Testis (tissue), 3 donors: ENCODE measurements around the gene SKAP1. TPM values are rescaled to one million over a fixed set of nuclear protein-coding genes. Genes with fewer than 3 reads are reported as not detected.
"Not testable (repeated sequence)": the region's sequence is repeated elsewhere in the genome, so short reads cannot be mapped to it uniquely, and the experiment has no call there.

Experiments
- DNase-seq: peaks from one replicate; pipeline ENCODE4 v3.0.0-alpha.2; 2019
- H3K27ac ChIP-seq, 2 donors: fragments of 200-600 bp; sonication (generic); one replicate each; pipeline ENCODE4 v1.5.1; 2019
- H3K27me3 ChIP-seq: fragments of 200-600 bp; sonication (generic); one replicate; pipeline ENCODE4 v1.5.1; 2019
- H3K36me3 ChIP-seq: fragments of 200-600 bp; sonication (generic); one replicate; pipeline ENCODE4 v1.5.1; 2017; ENCODE audit warnings: low read depth; ENCODE audit errors: missing control alignments
- H3K4me1 ChIP-seq: fragments of 200-600 bp; sonication (generic); one replicate; pipeline ENCODE4 v1.5.1; 2019
- H3K4me3 ChIP-seq, 2 donors: fragments of 200-600 bp; sonication (generic); one replicate each; pipeline ENCODE4 v1.5.1; 2017 to 2019
- H3K9me3 ChIP-seq: fragments of 200-600 bp; sonication (generic); one replicate; pipeline ENCODE4 v1.5.1; 2017
- POLR2A ChIP-seq: fragments of 450-650 bp; IDR thresholded peaks from one replicate; pipeline ENCODE4 v1.6.1; 2017; ENCODE audit warnings: antibody characterized with exemption, mild to moderate bottlenecking, moderate library complexity
- WGBS, 2 donors: methylation state at CpG; one replicate each; pipeline ENCODE4 v1.1.5; 2018; 5-methylcytosine and 5-hydroxymethylcytosine counted together
- intact Hi-C: fragments of 100-400 bp; cut with DNase I; formaldehyde crosslinking; loops from one replicate; pipeline ENCODE4 v1.15.1; 2023; ENCODE audit warnings: low total_unique reads
- polyA plus RNA-seq: library from polyadenylated mRNA; stranded (reverse); fragments of 350-450 nt; fragmentation: Illumina TruSeq; extraction: RNeasy Lipid Tissue Mini Kit (QIAGEN cat#74804); gene quantifications from one replicate; pipeline ENCODE4 v1.2.3, GENCODE V29; 2014; ENCODE audit warnings: low read depth, low replicate concordance; ENCODE audit not compliant: insufficient read depth
- total RNA-seq, 2 donors: library from RNA; depleted of rRNA; stranded (reverse); fragments of >200 nt; gene quantifications; one replicate each; pipeline ENCODE4 v1.2.3, GENCODE V29; 2016
- TF ChIP-seq, protein P1 (sequence below), 3 experiments: fragments of 450-650 bp in 2 of 3; fragments of 200-600 bp in 1 of 3; sonication (generic) in 1 of 3; IDR thresholded peaks; one replicate each; pipeline ENCODE4 v1.5.1; 2016 to 2019; ENCODE audit warnings: antibody characterized with exemption in 3 of 3, mild to moderate bottlenecking in 2 of 3, moderate library complexity in 1 of 3

SKAP1 gene
- total and polyA plus RNA-seq, 3 donors from 2014 or later = 9.0 to 34.1 (median 16.9) TPM

DNA sequence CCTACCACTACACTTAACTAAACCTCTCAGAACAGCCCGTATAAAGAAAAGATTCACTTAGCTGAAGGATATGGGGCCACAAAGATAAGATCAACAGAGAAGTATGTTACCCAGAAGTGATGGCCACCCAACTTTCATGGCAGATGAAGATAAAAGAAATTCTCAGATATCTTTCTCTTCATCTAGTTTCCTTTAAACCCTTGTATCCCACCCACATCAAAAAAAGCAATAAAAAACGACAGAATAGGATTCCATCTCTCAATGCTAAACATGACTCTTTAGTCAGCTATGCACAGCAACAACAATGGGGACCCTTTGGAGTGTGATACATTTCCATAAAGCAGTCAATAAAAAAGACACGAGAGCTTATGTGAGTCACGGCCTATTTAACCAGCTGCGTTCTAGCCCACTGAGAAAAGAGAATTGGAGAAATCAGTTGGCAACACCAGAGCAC lies 235.9 kb downstream of the SKAP1 start:
- intact Hi-C loops = no loop called here
- no peak for DNase-seq
- WGBS, 2 donors = 57 to 75% methylated on average over 5 of the region's 5 CpGs
- TF ChIP-seq, protein P1, sequence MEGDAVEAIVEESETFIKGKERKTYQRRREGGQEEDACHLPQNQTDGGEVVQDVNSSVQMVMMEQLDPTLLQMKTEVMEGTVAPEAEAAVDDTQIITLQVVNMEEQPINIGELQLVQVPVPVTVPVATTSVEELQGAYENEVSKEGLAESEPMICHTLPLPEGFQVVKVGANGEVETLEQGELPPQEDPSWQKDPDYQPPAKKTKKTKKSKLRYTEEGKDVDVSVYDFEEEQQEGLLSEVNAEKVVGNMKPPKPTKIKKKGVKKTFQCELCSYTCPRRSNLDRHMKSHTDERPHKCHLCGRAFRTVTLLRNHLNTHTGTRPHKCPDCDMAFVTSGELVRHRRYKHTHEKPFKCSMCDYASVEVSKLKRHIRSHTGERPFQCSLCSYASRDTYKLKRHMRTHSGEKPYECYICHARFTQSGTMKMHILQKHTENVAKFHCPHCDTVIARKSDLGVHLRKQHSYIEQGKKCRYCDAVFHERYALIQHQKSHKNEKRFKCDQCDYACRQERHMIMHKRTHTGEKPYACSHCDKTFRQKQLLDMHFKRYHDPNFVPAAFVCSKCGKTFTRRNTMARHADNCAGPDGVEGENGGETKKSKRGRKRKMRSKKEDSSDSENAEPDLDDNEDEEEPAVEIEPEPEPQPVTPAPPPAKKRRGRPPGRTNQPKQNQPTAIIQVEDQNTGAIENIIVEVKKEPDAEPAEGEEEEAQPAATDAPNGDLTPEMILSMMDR (IDR thresholded peaks at IDR 0.05) = no peak
- no peak for TF ChIP-seq POLR2A
- no peaks in the 10 kb centered on the region for H3K36me3 ChIP-seq
- H3K4me1 ChIP-seq = no peaks in the 10 kb centered on the region
- no peaks in the 10 kb centered on the region for H3K9me3 ChIP-seq
- H3K27me3 ChIP-seq = no peaks in the 10 kb centered on the region
- no peak overlapping the region for H3K4me3 ChIP-seq
- no peak overlapping the region for H3K27ac ChIP-seq

DNA sequence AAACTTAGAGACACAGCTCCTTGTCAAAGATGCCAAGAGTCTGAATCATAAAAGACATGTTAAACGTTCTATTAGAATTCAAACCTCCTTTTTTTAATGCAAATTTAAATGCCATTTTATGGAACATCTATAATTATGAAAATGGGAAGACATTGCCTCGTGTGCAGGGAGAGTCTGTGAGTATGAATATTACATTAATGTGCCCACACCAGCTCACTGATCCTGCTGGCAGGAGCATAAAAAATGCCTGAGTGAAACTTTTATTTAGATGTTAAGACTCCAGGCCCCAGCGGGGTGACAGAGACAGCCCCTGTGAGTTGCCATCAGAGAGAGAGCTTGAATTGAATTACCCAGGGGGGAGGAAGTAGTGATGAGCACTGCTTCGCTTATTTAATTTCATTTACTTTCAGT lies 237.7 kb downstream of the SKAP1 start:
- no peaks in the 10 kb centered on the region for H3K4me1 ChIP-seq
- no peak for DNase-seq
- H3K9me3 ChIP-seq = no peaks in the 10 kb centered on the region
- intact Hi-C loops = no loop called here
- no peaks in the 10 kb centered on the region for H3K36me3 ChIP-seq
- no peak overlapping the region for H3K27ac ChIP-seq
- TF ChIP-seq, protein P1 (IDR thresholded peaks at IDR 0.05) = no peak
- no peak for TF ChIP-seq POLR2A
- WGBS, 2 donors = 62 to 76% methylated on average over 4 of the region's 4 CpGs
- H3K4me3 ChIP-seq = no peak overlapping the region
- H3K27me3 ChIP-seq = no peaks in the 10 kb centered on the region

DNA sequence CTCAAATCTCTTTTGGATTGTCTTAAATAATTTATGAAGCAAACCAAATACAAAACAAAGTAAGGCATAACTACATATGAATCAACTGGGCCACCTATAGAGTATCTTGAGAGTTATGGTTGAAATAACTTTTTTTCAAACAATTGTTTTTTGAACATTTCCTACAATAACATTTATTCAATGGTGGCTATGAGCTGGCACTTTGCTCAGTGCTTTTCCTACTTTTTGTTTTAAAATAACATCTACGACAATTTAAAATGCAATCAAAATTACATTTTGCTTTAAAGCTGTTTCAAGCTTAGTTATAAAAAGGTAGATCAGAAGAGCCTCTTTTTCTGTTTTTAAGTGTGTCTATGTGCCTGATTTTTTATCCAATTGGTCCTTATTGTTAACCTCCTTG lies 238.7 kb downstream of the SKAP1 start:
- WGBS, 2 donors = 89 to 95% methylated on average over 1 of the region's 1 CpG
- Histone ChIP-seq H3K4me3 (no peak overlapping the region), H3K27ac (no peak overlapping the region), H3K4me1 (no peaks in the 10 kb centered on the region), H3K27me3 (no peaks in the 10 kb centered on the region), H3K9me3 (no peaks in the 10 kb centered on the region), H3K36me3 (no peaks in the 10 kb centered on the region)
- intact Hi-C loops = no loop called here
- TF ChIP-seq, protein P1 (IDR thresholded peaks at IDR 0.05) = no peak
- TF ChIP-seq POLR2A = no peak
- no peak for DNase-seq

DNA sequence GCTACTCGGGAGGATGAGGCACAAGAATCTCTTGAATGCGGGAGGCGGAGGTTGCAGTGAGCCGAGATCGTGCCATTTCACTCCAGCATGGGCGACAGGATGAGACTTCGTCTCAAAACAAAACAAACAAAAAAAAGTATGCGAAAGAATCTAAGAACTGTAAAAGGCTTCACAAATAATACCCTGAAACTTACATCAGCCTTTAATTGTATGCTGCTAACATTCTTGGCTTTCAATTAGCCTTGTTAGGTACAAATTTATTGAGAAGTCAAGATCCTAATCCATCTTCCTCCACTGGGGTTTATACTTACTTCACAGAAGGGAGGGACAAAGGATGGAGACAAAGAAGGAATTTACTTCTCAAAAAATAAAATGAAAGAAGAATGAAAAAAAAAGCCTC lies 239.1 kb downstream of the SKAP1 start:
- TF ChIP-seq, protein P1 (IDR thresholded peaks at IDR 0.05) = no peak
- TF ChIP-seq POLR2A = no peak
- no peak for DNase-seq
- Histone ChIP-seq H3K27me3 (no peaks in the 10 kb centered on the region), H3K27ac (no peak overlapping the region), H3K4me3 (no peak overlapping the region), H3K36me3 (no peaks in the 10 kb centered on the region), H3K4me1 (no peaks in the 10 kb centered on the region), H3K9me3 (no peaks in the 10 kb centered on the region)
- 87% methylated on average over 8 of the region's 8 CpGs for WGBS, 2 donors
- intact Hi-C loops = no loop called here

DNA sequence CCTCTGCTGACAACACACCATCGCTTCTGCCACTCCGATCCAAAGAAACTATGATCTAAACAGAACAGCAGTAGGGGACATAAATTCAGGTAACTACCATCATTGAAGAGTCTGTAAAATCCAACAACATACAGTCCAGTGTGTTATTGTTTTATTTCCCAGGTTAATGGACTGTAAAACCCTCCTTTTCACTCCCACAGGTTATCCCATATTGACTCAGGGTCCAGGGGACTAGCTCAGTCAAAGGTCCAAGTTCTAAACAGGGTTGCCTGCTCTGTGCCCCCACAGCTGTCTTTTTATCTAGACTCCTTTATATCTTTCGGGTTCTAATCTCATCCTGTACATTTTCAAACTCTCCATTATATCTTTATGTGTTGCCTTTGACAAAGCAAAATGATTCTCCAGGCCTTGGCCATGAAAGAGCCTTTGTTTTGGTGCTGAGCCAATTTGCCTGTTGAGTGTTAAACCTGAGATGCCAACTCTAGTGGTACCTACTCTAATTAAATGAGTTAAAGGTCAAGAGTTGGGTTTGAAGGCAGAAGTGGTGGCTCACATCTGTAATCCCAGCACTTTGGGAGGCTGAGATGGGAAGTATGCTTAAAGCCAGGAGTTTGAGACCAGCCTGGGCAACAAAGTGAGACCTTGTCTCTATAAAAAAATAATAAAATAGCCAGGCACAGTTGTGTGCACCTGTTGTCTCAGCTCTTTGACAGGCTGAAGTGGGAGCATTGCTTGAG lies 242.0 kb downstream of the SKAP1 start:
- intact Hi-C loops = no loop called here
- 71 to 75% methylated on average over 3 of the region's 3 CpGs for WGBS, 2 donors

DNA sequence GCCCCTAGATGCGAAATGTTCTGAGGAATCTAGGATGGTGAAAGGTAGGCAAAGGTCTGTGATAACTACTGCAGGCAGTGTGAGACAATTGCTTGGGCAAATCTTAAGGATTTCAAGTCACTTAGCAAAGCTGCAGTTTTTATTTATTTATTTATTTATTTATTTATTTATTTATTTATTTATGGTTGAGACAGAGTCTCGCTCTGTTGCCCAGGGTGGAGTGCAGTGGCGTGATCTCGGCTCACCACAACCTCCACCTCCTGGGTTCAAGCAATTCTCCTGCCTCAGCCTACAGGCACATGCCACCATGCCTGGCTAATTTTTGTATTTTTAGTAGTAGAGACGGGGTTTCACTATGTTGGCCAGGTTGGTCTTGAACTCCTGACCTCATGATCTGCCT lies 243.7 kb downstream of the SKAP1 start:
- H3K9me3 ChIP-seq, intact Hi-C loops, H3K27ac ChIP-seq, H3K4me3 ChIP-seq, DNase-seq, H3K4me1 ChIP-seq, H3K36me3 ChIP-seq, H3K27me3 ChIP-seq: not testable (repeated sequence)
- 90 to 97% methylated on average over 4 to 5 of the region's 5 CpGs for whole genome bisulfite sequencing, 2 donors

More for the DNA sequence above, 242.0 kb downstream of the SKAP1 start:
- Histone ChIP-seq H3K4me1 (no peaks in the 10 kb centered on the region), H3K27me3 (no peaks in the 10 kb centered on the region), H3K4me3 (no peak overlapping the region), H3K36me3 (no peaks in the 10 kb centered on the region), H3K27ac (no peak overlapping the region), H3K9me3 (no peaks in the 10 kb centered on the region)
- no peak for DNase-seq
- TF ChIP-seq, protein P1 (IDR thresholded peaks at IDR 0.05) = no peak
- no peak for TF ChIP-seq POLR2A
